Activated T-cell treated with anti-CD3 and anti-CD28 coated beads for 24 hours (primary cell): ENCODE measurements around the gene ERCC2.
"Not testable (repeated sequence)": the region's sequence is repeated elsewhere in the genome, so short reads cannot be mapped to it uniquely, and the experiment has no call there.

Source experiments
- DNase-seq: peaks from one replicate; pipeline ENCODE4 v3.0.0-alpha.2; 2020; ENCODE audit warnings: low read depth

ERCC2 gene

GRCh38 chr19:45354241-45354842, 16.0 kb downstream of the ERCC2 start:
- DNase-seq, result no peak

- no peak for DNase-seq
Measured at GRCh38 chr19:45352914-45353796, 17.2 kb downstream of the ERCC2 start.

DNA sequence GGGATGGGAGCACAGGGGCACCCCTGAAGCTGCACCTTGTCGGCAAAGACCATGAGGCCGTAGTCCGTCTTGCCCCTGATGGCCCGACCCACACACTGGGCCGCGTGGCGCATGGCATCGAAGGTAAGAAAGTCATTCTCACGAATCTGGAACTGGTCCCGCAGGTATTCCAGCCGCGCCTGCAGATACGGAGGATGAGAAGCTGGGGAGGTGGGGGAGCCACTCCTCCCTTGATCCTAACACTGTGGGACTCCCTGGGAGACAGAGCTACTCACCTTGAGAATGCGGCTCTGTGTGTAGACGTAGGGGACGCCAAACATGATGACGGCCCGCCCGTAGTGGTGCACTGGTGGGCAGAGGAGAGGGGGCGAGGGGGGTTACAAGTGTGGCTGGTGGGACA, 17.9 kb downstream of the ERCC2 start:
- DNase-seq, result no peak

DNA sequence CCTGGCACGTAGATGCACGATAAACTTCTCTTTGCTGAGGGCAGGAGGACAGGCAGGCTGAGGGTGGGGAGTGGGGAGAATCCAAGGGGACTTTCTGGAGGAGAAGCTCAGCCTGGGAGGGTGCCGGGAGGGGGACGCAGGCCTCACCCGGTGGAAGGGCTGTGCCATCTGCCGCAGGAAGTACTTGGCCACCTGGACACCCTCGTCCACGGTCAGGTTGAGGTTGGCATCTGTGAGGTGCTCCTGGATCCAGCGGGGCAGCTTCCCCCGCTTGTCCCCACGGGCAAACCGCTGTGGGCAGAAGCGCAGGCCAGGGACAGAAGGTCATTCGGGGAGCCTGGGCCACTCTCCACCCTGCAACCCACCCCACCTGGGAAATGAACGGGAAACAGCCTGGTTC, 18.3 kb downstream of the ERCC2 start:
- no peak for DNase-seq

- no peak for DNase-seq
Measured at GRCh38 chr19:45351401-45351952, 18.9 kb downstream of the ERCC2 start.

GRCh38 chr19:45350477-45351058, 19.8 kb downstream of the ERCC2 start:
- no peak for DNase-seq

DNA sequence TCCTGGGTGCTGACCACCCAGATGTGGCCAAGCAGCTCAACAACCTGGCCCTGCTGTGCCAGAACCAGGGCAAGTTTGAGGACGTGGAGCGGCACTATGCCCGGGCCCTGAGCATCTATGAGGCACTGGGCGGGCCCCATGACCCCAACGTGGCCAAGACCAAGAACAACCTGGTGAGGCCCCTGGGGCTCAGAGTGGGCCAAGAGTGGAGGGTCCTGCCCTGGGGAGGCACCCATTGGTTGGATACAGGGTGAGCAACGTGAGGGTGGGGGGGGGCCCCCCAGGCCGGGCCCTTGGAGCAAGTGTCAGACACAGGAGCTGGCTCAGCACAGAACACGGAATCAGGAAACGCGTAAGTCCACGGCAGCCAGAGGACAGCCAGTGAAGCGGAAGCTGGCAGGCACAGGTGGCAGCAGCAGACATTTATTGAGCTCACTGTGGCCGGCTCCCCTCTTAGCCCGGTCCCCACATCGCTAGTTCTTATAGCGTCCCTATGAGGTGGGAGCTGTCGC, 20.9 kb downstream of the ERCC2 start:
- no peak for DNase-seq

DNA sequence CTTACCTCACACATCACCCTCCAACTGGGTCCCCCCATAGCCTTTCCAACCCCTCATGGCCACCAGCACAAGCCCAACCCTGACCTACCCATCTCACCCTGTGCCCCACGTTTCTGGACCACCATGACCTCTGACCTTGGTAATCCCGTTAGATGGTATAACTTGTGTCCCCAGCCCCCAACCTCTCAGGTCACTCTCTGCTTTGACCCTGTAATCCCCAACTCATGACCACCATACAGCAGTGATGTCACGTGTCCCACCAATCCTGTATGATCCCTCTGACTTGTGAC, 21.3 kb downstream of the ERCC2 start:
- DNase-seq, result no peak

- no peak for DNase-seq
Measured at GRCh38 chr19:45348367-45349125, 21.8 kb downstream of the ERCC2 start.

DNA sequence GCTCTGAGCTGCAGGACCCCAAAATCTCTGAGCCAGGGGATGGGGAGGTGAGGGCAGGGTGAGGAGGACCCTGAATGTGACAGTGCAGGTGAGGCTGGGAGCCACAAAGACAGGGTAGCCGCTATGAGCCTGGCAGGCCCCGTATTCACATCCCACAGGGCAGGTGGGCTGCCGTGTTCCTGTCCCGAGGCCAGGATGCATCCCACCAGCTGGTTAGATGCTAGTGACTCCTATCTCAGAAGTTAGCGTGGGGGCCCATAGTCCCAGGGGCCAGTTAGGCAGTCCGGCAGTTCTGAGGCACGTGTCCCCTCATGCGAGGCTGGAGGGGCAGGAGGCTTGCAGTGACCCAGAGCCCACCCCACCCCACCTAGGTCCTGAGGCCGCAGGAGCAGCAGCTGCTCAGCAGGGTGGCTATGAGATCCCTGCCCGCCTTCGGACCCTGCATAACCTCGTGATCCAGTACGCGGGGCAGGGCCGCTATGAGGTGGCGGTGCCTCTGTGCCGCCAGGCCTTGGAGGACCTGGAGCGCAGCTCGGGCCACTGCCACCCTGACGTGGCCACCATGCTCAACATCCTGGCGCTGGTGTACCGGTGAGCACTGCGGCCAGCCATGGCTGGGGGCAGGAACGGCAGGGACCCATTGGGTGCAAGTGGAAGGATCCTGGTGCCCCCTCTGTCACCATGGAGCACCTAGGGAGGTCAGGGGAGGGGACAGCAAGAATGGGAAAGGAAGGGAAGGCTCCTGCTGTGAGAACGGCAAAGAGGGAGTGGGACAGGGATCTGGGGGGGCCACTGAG, 22.6 kb downstream of the ERCC2 start:
- DNase-seq, result no peak

GRCh38 chr19:45346449-45346848, 23.9 kb downstream of the ERCC2 start:
- no peak for DNase-seq

DNA sequence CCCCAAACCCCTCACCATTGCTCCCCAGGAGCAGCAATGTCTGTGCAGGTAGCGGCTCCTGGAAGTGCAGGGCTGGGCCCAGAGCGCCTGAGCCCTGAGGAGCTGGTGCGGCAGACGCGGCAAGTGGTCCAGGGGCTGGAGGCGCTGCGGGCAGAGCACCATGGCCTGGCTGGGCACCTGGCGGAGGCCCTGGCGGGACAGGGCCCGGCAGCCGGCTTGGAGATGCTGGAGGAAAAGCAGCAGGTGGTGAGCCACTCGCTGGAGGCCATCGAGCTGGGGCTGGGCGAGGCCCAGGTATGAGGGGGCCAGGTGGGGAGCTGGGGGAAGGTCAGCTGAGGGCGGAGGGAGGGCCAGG, 24.9 kb downstream of the ERCC2 start:
- DNase-seq, result no peak

- no peak for DNase-seq
Measured at GRCh38 chr19:45344621-45345505, 25.5 kb downstream of the ERCC2 start.

GRCh38 chr19:45342911-45343310, 27.5 kb downstream of the ERCC2 start:
- DNase-seq, result no peak

- no peak for DNase-seq
Measured at GRCh38 chr19:45340899-45341453, 29.4 kb downstream of the ERCC2 start.

DNA sequence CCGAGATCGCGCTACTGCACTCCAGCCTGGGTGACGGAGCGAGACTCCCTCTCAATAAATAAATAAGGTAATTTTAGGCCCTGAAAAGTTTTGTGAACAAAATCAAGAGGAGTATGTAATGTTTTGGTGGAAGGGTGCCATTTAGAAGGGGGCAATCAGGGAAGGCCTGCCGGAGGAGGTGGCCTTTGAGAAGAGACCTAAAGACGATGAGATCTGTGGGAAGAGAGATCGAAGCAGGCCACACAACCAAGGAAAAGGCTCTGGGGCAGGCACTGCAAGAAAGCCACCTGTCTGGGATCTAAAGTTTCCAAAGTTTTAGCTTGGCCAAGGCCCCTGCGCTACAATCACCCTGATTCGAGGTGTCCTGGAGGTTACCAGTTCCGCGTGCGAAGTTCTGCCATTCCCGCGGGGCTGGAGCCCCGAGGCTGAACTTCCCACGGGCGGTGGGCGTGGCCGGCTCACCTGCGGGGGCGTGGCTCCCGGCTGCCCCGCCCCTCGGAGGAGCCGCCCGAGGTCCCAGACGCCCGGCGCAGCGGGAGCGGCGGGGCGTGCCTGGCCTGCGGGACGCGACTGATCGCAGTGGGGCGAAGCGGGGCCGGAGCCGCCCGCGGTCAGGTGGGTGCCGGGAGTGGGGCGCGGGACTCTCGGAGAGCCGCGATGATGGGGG, 30.0 kb downstream of the ERCC2 start, which contains the start of gene KLC3:
Gene KLC3 (plus strand): TSS at position 519 of the 667 bp plus-strand sequence. CDS start 4,792 bp downstream, outside the sequence.
- DNase-seq, result peak; percentile 13

GRCh38 chr19:45339629-45340028, 30.7 kb downstream of the ERCC2 start:
- no peak for DNase-seq

GRCh38 chr19:45336696-45337251, 33.6 kb downstream of the ERCC2 start:
- DNase-seq, result no peak

GRCh38 chr19:45334881-45335280, 35.5 kb downstream of the ERCC2 start:
- DNase-seq, result not testable (repeated sequence)
